Measurements from ENCODE around the gene ADGRG4.
"Not testable (repeated sequence)": the region's sequence is repeated elsewhere in the genome, so short reads cannot be mapped to it uniquely, and the experiment has no call there.

ADGRG4 gene

DNA sequence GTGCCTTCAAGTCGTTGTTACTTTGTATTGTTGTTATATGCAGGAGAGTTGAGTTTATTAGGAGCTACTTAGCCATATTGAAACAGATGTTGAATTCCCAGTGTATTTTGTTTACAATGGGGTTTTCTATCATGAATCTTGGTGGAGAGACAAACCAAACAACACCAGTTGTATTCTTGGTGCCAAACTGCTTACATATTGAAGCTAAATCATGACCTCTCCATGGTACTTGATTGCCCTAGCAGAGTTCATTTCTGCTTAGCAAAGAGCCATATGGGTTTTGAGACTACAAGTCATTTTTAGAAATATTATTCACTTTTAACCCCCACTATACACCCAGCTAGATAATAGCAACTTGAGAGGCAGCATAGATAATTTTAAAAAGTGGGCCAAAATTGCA, 85.4 kb downstream of the ADGRG4 start:
- DNase-seq (ENCODE audit: low spot score): no peak

DNA sequence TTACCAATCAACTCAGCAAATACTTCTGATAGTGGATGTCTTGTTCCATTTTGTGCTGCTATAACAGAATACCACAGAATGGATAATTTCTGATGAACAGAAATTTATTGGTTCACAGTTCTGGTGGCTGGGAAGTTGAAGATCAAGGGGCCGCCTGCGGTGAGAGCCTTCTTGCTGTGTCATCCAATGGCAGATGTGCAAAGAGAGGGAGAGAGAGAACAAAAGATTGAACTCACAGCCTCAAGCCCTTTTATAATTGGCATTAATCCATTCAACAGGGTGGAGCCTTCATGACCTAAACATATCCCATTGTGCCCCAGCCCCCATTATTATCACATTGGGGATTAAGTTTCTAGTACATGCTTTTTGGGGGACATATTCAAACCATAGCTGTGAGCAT, 86.1 kb downstream of the ADGRG4 start:
- DNase-seq (ENCODE audit: low spot score): no peak

DNA sequence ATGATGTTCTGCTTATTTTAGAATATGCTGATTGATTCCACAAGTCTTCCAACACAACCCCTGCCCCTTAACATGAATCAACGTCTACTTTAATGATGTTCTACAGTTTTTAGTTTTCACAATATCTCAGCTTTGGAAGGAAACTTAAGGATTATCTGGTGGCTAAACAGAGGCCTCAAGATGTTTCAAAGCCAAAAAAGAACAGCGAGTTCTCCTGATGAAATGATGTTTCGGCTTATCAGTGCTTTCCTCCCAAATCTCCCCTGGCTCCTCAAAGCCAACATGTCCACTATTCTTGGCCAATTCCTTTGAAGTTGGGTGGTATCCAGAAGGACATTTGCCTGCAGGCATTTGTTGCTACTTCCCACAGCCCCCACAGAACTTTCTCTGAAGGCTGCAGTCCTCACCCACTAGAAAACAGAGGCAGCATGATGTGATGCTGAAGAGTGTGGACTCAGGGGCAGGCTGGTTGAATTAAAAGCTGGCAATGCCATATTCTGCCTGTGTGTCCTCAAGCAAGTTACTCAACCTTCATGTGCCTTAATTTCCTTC, 87.3 kb downstream of the ADGRG4 start:
- DNase-seq (ENCODE audit: low spot score): no peak

DNA sequence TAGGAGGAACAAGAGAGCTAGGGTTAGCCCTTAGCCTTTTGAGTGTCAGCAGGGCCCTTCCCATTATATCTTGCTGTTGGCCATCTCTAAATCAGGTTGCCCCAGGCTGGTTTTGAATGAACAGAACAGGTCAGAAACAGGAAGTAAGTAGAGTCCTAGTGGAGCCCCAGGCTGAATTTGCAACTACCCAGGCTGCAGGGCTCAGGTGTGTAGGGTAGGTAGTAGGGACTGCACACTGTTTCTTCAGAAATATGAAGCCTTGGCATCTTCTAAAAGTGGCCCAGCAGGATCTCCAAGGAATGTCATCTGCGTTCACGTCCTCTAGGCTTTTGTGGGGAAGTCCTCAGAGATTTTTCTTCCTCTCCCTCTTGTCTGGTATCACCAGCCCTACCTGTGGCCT, 90.2 kb downstream of the ADGRG4 start:
- no peak for DNase-seq (ENCODE audit: low spot score)

DNA sequence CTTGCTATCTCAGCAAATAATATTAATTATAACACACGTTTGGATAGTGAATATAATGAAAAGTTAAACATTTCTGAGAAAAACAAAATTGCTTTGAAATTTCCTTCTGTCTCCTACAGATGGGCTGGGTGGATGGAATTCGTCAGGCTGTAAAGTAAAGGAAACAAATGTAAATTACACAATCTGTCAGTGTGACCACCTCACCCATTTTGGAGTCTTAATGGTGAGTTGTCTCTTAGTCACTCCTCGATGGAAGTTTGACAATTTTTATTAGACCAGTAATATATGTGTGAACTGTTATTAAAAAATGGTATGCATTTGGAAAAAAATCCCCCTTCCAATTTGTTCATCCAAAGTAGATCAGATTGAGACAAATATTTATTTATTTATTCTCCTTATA, 94.5 kb downstream of the ADGRG4 start:
- DNase-seq (ENCODE audit: low spot score): no peak

DNA sequence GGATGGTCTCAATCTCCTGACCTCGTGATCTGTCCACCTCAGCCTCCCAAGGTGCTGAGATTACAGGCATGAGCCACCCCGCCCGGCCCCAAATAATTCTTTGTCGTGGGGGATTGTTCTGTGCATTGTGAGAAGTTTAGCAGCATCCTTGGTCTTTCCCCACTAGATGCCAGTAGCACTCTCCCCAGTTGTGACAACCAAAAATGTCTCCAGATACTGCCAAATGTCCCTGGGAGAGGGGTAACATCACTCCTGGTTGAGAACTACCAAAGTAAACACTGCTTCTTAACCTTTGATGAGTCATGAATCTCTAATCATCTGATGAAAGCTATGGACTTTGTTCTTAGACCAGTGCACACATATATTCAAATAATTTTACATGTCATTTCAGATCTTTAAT, 96.2 kb downstream of the ADGRG4 start:
- no peak for DNase-seq (ENCODE audit: low spot score)

DNA sequence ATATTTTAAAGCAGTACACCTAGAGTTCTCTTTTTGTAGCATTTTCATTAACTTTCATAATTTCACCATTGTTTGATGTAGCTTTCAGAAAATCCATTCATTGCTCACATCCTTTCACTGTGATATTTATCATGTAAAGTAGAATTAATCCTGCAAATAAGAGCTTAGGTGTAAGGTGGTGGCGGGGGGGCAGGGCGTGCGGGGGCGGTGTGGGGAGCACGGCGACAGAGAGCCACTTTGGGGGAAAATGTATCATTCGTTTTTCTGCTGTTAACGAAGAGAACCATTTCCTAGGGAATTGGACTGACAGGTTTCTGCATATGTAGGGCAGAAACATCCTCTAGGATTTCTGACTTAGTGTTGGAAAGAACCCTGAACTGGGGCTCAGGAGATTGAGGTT, 104.4 kb downstream of the ADGRG4 start:
- no peak for DNase-seq (ENCODE audit: low spot score)

DNA sequence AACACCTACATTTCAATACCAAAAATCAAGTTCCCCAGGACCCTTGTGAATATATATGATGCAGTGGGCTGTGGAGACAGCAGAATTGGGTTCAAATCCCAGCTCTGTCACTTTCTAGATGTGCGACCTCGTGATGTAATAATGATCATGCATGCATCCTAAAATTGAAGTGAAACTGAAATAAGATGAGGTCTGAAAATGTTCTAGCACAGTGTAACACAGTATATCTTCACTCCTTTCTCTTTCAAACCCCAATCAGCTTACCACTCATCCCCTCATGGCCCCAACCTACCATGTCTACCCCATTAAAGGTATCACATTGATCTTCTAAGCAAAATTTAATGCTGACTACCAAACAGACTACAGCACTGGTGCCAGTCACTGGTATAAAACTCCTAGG, 117.0 kb downstream of the ADGRG4 start:
- no peak for DNase-seq (ENCODE audit: low spot score)

DNA sequence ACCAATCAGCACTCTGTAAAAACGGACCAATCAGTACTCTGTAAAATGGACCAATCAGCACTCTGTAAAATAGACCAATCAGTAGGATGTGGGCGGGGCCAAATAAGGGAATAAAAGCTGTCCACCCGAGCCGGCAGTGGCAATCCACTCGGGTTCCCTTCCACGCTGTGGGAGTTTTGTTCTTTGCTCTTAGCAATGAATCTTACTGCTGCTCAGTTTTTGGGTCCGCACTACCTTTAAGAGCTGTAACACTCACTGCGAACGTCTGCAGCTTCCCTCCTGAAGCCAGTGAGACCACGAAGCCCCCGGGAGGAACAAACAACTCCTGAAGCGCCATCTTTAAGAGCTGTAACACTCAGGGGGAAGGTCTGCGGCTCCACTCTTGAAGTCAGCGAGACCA, 120.6 kb downstream of the ADGRG4 start:
- no peak for DNase-seq (ENCODE audit: low spot score)

DNA sequence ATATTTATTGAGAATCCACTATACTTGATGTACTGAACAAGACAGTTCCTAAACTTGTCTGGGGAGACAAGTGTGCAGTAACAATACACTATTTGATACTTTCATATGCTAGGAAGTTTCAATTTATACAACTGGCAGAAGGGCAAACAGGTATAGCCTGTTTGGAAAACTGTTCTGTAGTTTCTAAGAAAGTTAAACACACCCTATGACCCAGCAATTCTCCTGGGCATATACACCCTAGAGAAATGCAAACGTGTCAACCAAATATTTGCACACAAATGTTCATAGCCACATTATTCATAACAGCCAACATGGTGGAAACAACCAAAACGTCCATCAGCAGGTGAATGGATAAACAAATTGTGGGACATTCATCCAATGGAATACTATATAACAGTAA, 123.0 kb downstream of the ADGRG4 start:
- no peak for DNase-seq (ENCODE audit: low spot score)

DNA sequence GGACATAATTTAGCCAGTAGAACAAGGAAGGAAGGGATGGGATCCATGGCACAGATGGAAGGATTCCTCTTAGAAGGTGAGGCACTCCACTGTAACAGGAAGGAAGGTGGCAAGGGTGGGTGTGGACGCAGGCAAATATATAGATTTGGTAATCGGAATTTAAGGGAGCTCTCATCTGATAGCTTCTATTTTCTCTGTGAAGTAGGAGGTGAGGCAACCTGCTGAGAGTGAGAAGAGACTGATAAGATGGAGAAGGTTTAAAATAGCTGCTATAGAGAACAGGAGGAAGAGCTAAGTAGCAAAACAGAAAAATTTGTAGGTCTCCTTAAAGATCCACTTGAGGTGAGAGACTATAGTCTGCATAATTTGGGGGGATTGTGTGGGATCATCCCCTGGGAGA, 125.2 kb downstream of the ADGRG4 start:
- DNase-seq (ENCODE audit: low spot score): no peak

DNA sequence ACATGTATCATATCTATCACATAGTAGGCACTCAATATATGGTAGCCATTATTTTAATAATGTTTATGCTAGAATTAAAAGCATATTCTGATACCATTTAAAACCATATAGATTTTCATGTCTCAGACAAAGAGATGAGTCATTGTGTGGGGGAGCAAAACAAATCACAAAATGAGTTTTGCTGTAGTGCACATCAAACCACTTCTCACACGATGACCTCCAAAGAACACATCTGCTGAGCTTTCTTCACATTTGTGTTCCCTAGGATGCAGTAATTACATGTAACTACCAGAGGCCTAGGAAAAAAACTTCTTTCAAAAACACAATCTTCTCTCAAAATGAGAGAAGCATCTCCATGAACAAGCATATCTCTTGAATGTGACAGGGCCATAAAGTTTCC, 130.9 kb downstream of the ADGRG4 start:
- no peak for DNase-seq (ENCODE audit: low spot score)

DNA sequence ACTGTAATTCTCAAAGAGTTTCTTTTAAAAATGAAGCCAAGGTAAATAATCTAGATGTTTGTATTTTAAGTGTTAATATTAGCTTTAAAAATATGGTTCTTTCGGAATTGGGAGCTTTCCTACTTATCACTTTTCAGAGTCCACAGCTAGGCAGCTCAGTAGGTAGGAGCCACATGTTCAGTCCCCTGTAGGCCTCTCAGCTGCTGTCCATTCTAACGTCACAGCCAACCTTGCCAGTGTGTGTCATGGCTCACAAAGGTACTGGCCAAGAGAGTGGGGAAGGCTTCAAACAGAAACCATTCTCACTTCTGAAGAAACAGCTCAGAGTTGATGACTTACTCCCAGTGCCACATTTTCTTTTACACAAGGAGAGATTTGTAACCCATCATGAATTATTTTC, 137.0 kb downstream of the ADGRG4 start:
- DNase-seq (ENCODE audit: low spot score): no peak

DNA sequence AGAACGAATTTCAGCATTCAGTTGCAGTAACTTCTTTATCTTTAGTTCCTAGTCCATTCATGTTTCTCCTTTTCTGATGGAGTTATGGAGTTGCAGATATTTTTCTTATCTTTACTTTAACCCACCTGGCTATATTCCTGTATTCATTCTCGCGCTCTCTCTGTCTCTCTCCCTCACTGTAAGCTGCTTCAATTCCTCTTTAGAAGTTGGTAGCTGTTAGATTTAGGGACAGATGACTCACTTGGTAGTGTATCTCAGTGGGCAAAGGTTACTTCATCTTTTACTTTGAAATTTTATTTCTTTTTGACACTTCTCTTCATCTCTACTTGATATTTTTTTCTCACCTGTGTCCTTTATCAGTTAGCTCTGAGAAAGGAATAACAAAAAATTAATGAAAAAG, 137.4 kb downstream of the ADGRG4 start:
- DNase-seq (ENCODE audit: low spot score): no peak

DNA sequence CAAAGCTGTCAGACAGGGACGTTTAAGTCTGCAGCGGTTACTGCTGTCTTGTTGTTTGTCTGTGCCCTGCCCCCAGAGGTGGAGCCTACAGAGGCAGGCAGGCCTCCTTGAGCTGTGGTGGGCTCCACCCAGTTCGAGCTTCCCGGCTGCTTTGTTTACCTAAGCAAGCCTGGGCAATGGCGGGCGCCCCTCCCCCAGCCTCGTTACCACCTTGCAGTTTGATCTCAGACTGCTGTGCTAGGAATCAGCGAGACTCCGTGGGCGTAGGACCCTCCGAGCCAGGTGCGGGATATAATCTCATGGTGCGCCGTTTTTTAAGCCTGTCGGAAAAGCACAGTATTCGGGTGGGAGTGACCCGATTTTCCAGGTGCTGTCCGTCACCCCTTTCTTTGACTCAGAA, 144.9 kb downstream of the ADGRG4 start:
- not testable (repeated sequence) for DNase-seq (ENCODE audit: low spot score)

DNA sequence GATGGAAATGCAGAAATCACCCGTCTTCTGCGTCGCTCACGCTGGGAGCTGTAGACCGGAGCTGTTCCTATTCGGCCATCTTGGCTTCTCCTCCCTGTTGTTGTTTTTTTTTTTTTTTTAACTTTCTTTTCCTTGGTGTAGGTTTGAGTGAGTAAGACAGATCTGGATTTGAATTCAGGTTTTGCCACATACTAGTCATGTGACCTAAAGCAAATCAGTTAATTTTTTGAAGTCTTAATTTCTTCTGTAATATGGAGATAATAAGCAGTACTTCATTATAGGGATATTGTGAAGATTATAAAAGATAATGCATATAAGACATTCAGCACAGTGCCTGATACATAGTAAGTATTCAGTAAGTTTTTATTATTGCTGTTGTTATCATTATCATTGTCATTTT, 145.4 kb downstream of the ADGRG4 start:
- DNase-seq (ENCODE audit: low spot score): no peak

DNA sequence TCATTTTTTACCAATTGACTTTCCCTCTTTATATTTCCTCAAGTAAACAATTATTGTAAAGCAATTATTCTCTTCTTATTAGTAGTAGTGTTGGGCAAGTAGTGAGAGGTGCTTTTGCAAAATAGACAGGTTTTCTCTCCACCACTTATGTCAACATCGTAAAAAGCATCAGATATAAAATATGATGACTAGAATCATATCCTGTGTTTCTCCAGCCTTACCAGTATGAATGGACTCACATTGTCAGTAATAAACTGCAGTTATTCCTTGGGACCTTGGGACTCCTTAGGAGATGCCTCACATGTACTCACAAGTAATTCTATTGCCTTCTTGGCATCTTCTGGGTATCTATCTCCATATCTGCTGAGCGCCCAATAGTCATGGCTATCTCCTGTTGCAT, 146.5 kb downstream of the ADGRG4 start:
- no peak for DNase-seq (ENCODE audit: low spot score)

DNA sequence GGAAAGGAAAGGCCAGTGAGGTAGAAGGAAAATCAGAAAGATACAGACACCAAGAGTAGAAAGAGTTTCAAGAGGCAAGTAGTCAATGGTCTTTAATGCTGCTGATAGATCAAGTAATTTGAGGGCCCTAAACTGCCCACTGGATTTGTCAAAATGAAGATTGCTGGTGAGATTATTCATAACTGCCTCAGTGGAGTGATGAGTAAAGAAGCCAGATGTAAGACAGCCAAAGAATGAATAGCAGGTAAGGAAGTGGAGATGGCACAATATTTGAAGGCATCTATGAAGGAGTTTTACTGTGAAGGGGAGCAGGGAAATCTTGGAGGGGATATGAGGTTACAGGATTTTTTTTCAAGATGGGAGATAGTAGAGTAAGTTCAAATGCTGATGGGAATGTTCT, 147.2 kb downstream of the ADGRG4 start:
- no peak for DNase-seq (ENCODE audit: low spot score)

DNA sequence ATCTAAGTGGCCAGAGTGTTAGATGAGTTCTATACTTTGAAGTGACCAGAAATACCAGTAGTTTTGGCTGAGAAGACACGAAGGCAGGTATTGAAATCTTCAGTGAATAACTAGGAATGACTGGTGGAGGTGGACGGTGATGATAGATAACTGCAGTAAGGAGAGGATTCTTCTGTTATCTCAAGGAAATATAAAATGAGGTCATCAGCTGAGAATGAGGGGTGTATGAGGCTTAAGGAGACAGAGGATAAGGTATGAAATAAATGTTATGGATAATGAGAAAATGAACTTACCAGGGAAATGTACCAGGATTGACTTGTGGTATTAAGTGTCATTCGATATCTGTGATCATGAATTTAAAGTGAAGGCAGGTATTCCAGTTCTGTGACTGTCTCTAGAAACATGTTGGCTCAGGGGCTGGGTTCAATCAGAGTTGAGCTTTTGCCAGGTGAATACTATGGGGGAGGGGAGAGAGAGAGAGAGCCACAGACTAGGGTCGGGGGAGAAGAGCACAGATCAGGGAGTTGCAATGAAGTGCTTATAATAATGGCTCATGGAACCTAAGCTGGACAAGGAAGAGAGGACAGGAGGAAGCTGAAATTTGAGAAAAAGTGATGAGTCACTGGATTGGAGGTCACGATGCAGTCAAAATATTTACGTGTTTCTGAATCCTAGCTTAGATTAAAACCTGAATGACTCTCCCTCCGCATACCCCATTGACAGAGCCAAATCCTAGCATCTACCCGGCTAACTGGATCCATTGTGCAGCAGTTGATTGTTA, 149.5 kb downstream of the ADGRG4 start:
- DNase-seq (ENCODE audit: low spot score): no peak

DNA sequence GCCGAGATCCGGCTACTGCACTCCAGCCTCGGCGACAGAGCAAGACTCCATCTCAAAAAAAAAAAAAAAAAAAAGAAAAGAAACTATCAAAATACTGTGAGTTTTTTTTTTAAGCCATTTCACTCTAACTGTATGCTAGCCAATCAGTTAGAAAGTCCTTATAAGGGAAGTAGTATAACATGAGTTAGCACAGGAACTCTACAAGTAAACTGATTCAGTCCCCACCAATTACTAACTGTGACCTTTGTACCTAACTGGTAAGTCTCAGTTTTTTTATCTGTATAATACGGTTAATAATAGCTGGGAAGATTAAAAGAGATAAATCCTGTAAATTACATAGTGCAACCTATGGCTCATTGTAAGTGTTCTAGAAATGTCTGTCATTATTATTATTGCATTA, 151.9 kb downstream of the ADGRG4 start:
- no peak for DNase-seq (ENCODE audit: low spot score)

DNA sequence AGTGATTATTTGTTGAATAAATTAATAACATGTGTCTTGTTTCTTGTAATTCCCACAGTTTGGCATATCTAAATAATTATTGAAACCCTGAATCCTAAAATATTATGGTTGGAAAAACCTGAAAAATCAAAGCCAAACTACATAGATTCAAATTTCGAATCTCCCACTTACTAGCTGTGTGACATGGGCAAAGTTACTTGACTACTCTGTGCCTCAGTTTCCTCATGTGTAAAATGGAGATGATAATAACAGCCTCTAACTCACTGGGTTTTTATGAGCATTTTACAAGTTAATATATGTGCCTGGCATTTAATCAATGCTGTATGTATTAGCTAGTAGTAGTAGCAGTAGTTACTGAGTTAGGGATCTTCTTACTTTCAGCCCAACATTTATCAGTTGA, 152.4 kb downstream of the ADGRG4 start:
- no peak for DNase-seq (ENCODE audit: low spot score)

DNA sequence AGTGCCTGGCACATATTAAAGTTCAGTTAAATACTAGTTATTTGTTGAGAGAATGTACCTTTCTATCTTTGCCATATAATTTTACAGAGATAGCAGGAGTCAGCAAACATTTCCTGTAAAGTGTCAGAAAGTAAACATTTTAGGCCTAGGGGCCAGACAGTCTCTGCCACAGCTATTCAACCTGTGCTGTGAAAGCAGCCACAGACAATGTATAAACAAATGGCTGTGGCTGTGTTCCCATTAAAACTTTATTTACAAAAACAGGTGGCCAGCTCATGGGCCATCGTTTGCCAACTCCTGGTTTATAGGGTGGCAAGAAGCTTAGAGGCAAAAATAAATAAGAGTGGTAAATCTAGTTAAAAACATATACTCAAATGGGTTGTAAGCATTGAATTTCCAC, 153.0 kb downstream of the ADGRG4 start:
- no peak for DNase-seq (ENCODE audit: low spot score)

DNA sequence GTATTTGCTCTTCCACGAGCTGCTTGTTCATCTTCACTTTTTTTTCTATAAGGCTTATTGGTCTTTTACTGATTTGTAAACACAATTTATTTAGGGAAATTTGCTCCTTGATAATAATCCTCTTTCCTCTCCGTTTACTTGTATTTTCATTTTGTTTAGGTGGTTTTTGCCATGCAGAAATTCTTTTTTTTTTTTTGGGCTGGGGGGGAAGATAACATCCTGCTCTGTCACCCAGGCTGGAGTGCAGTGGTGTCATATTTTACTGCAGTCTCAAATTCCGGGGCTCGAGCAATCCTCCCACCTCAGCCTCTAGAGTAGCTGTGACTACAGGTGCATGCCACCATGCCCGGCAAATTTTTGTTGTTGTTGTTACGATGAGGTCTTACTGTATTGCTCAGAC, 155.4 kb downstream of the ADGRG4 start:
- no peak for DNase-seq (ENCODE audit: low spot score)

DNA sequence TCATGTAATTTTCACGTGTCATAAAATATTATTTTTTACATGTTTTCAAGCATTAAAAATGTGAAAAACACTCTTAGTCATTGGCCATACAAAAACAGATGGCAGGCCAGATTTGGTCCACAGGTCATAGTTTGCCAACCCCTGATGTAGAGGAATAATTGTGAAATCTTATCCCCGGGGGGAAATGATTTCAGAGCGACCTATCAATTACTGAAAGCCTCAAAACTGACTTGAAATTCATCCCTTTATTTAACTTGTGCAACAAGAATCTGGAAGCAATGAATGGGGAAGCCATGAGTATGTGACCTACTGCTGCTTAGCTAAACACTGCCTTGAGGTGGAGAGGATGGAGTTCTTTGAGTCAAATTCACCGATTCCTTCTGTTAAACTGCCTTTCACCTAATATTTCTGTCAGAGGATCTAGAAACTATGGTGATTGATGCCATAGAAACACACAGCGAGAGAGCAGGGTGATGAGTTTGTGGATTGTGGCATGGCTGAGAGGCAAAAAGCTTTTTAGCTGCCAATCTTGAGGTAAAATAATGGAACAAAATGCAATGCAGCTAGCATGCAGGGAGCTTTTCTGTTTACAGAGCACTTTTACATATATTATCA, 156.6 kb downstream of the ADGRG4 start:
- peak; percentile 3 for DNase-seq (ENCODE audit: low spot score)

Measured in Ammon's horn (tissue), 1 donor.